ENCODE measurements around the gene LCK.

DNA sequence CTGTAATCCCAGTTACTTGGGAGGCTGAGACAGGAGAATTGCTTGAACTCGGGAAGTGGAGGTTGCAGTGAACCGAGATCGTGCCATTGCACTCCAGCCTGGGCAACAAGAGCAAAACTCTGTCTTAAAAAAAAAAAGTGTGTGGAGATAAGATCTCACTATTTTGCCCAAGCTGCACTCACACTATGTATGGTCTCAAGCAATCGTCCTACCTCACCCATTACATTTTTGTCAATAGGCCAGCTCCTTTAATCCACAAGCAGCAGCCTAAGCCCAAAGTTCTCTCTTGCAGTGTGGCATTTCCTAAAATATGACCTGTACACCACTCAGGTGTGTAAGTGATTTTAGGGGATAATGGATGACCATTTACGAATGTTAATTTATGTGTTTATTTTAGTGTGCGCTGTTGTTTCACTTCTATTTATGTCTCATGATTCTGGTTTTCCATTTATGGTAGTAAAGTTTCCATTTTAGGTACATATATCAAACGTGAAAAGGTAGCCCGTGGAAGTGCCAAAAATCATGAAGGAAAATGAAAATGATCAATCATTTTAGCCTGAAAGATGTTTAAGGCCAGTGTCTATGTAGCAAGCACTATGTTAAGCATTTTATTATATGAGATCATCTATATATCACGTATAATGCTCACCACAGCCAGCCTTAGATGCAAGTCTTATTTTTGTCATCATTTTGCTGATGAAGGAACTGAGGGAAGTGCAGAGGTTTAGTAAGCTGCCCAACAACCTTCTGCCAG, 5.6 kb downstream of the LCK start:
- TF ChIP-seq POLR2AphosphoS5 (IDR thresholded peaks at IDR 0.05; ENCODE audit: insufficient read depth, low read depth, low read length) (no peak), POLR2A (IDR thresholded peaks at IDR 0.05; ENCODE audit: low read depth, low read length) (no peak), CTCF (IDR thresholded peaks at IDR 0.05; ENCODE audit: extremely low read depth in 1 of 2, insufficient read depth in 1 of 2, low read depth in 1 of 2, low read length in 2 of 2) (no peak)
